ENCODE results near the gene SORL1. TPM values are rescaled to one million over a fixed set of nuclear protein-coding genes. Genes with fewer than 3 reads are reported as not detected.

The SORL1 gene
- total RNA-seq, 1 donor from 2014 or later = 11.1 TPM

- Mint-ChIP-seq H3K36me3 (ENCODE audit: unreplicated experiment) (peaks cover 10% of the 10 kb centered on the region), H3K4me1 (ENCODE audit: low read depth, unreplicated experiment) (peaks cover 34% of the 10 kb centered on the region), H3K4me3 (ENCODE audit: unreplicated experiment) (peak overlapping the region; percentile 61), H3K27me3 (ENCODE audit: unreplicated experiment) (peaks cover 2% of the 10 kb centered on the region), H3K9me3 (ENCODE audit: unreplicated experiment) (peaks cover 2% of the 10 kb centered on the region), H3K27ac (ENCODE audit: unreplicated experiment) (peak overlapping the region; percentile 91)
- peak; percentile 26 for DNase-seq
- TF ChIP-seq CTCF (IDR thresholded peaks at IDR 0.05; ENCODE audit: partially characterized antibody, unreplicated experiment) = no peak
Measured at GRCh38 chr11:121534131-121535093, 82.3 kb downstream of the SORL1 start.

- Mint-ChIP-seq H3K36me3 (ENCODE audit: unreplicated experiment) (peaks cover 6% of the 10 kb centered on the region), H3K4me1 (ENCODE audit: low read depth, unreplicated experiment) (peaks cover 34% of the 10 kb centered on the region), H3K27me3 (ENCODE audit: unreplicated experiment) (peaks cover 2% of the 10 kb centered on the region), H3K9me3 (ENCODE audit: unreplicated experiment) (peaks cover 2% of the 10 kb centered on the region), H3K27ac (ENCODE audit: unreplicated experiment) (peak overlapping the region; percentile 91), H3K4me3 (ENCODE audit: unreplicated experiment) (peak overlapping the region; percentile 61)
- DNase-seq = no peak
- TF ChIP-seq CTCF (IDR thresholded peaks at IDR 0.05; ENCODE audit: partially characterized antibody, unreplicated experiment) = no peak
Measured at GRCh38 chr11:121535129-121535796, 83.1 kb downstream of the SORL1 start.

- peak overlapping the region; percentile 26 for H3K4me3 Mint-ChIP-seq (ENCODE audit: unreplicated experiment)
- no peak for DNase-seq
- TF ChIP-seq CTCF (IDR thresholded peaks at IDR 0.05; ENCODE audit: partially characterized antibody, unreplicated experiment) = no peak
- H3K27me3 Mint-ChIP-seq (ENCODE audit: unreplicated experiment) = peaks cover 2% of the 10 kb centered on the region
- H3K36me3 Mint-ChIP-seq (ENCODE audit: unreplicated experiment) = no peaks in the 10 kb centered on the region
- peaks cover 34% of the 10 kb centered on the region for H3K4me1 Mint-ChIP-seq (ENCODE audit: low read depth, unreplicated experiment)
- peak overlapping the region; percentile 91 for H3K27ac Mint-ChIP-seq (ENCODE audit: unreplicated experiment)
- peaks cover 2% of the 10 kb centered on the region for H3K9me3 Mint-ChIP-seq (ENCODE audit: unreplicated experiment)
Measured at GRCh38 chr11:121536126-121536525, 84.0 kb downstream of the SORL1 start.

- Mint-ChIP-seq H3K36me3 (ENCODE audit: unreplicated experiment) (no peaks in the 10 kb centered on the region), H3K4me3 (ENCODE audit: unreplicated experiment) (no peak overlapping the region), H3K4me1 (ENCODE audit: low read depth, unreplicated experiment) (peaks cover 34% of the 10 kb centered on the region), H3K27ac (ENCODE audit: unreplicated experiment) (no peak overlapping the region), H3K27me3 (ENCODE audit: unreplicated experiment) (no peaks in the 10 kb centered on the region), H3K9me3 (ENCODE audit: unreplicated experiment) (peaks cover 2% of the 10 kb centered on the region)
- no peak for TF ChIP-seq CTCF (IDR thresholded peaks at IDR 0.05; ENCODE audit: partially characterized antibody, unreplicated experiment)
- no peak for DNase-seq
Measured at GRCh38 chr11:121538054-121538453, 85.9 kb downstream of the SORL1 start.

Data from glutamatergic neuron (in vitro differentiated cells).